ENCODE measurements around the gene KCNH1. TPM values are rescaled to one million over a fixed set of nuclear protein-coding genes. Genes with fewer than 3 reads are reported as not detected.

The KCNH1 gene
- total and polyA plus RNA-seq, 3 experiments from 2014 or later = not detected

- H3K9me3 ChIP-seq (ENCODE audit: low read length) = no peaks in the 10 kb centered on the region
- no peak overlapping the region for H3K4me3 ChIP-seq (ENCODE audit: low read length)
- peaks cover 6 to 28% of the 10 kb centered on the region in 2 donors for H3K27me3 Mint-ChIP-seq
- ChIA-PET CTCF (no interaction called here), POLR2A (no interaction called here)
- no peaks in the 10 kb centered on the region for H3K4me1 Mint-ChIP-seq
- H3K36me3 Mint-ChIP-seq = no peaks in the 10 kb centered on the region
- H3K27ac Mint-ChIP-seq = no peak overlapping the region
- no peaks in the 10 kb centered on the region for H3K36me3 ChIP-seq (ENCODE audit: insufficient read depth, low read length)
- H3K9me3 Mint-ChIP-seq = no peaks in the 10 kb centered on the region
- H3K4me3 Mint-ChIP-seq = no peak overlapping the region
- H3K27me3 ChIP-seq (ENCODE audit: insufficient read depth, low read length, poor library complexity, severe bottlenecking) = no peaks in the 10 kb centered on the region
- no peak overlapping the region for H3K27ac ChIP-seq (ENCODE audit: low read depth, low read length)
- no peak for DNase-seq
- H3K4me1 ChIP-seq (ENCODE audit: insufficient read depth, low read length) = no peaks in the 10 kb centered on the region
Observed at GRCh38 chr1:210773450-210773849, 360.5 kb downstream of the KCNH1 start.

GRCh38 chr1:210771131-210771530 is 362.8 kb downstream of the KCNH1 start:
- no peak overlapping the region for H3K27ac ChIP-seq (ENCODE audit: low read depth, low read length)
- no peaks in the 10 kb centered on the region for H3K36me3 ChIP-seq (ENCODE audit: insufficient read depth, low read length)
- H3K27me3 Mint-ChIP-seq = peaks cover 0 to 17% of the 10 kb centered on the region in 2 donors
- CTCF ChIA-PET = no interaction called here
- H3K36me3 Mint-ChIP-seq = no peaks in the 10 kb centered on the region
- no peak for DNase-seq
- no peaks in the 10 kb centered on the region for H3K27me3 ChIP-seq (ENCODE audit: insufficient read depth, low read length, poor library complexity, severe bottlenecking)
- no peaks in the 10 kb centered on the region for H3K4me1 Mint-ChIP-seq
- H3K9me3 Mint-ChIP-seq = no peaks in the 10 kb centered on the region
- H3K9me3 ChIP-seq (ENCODE audit: low read length) = no peaks in the 10 kb centered on the region
- H3K4me1 ChIP-seq (ENCODE audit: insufficient read depth, low read length) = no peaks in the 10 kb centered on the region
- POLR2A ChIA-PET = no interaction called here
- no peak overlapping the region for H3K4me3 ChIP-seq (ENCODE audit: low read length)
- no peak overlapping the region for H3K27ac Mint-ChIP-seq
- H3K4me3 Mint-ChIP-seq = no peak overlapping the region

GRCh38 chr1:210770396-210770984 is 363.5 kb downstream of the KCNH1 start:
- Mint-ChIP-seq H3K9me3 (no peaks in the 10 kb centered on the region), H3K36me3 (no peaks in the 10 kb centered on the region), H3K27me3 (peaks cover 0 to 12% of the 10 kb centered on the region in 2 donors), H3K27ac (peak overlapping the region in 1 of 8 donors; percentile 9), H3K4me1 (no peaks in the 10 kb centered on the region), H3K4me3 (no peak overlapping the region)
- POLR2A ChIA-PET = no interaction called here
- no peaks in the 10 kb centered on the region for H3K4me1 ChIP-seq (ENCODE audit: insufficient read depth, low read length)
- no peak overlapping the region for H3K27ac ChIP-seq (ENCODE audit: low read depth, low read length)
- no peaks in the 10 kb centered on the region for H3K9me3 ChIP-seq (ENCODE audit: low read length)
- H3K36me3 ChIP-seq (ENCODE audit: insufficient read depth, low read length) = no peaks in the 10 kb centered on the region
- no peak overlapping the region for H3K4me3 ChIP-seq (ENCODE audit: low read length)
- no peak for DNase-seq
- CTCF ChIA-PET = interaction anchor here (0.6 kb wide), 1 partner anchor 317 kb away, joined by 3 read pairs; no protein-coding TSS in a partner anchor
- H3K27me3 ChIP-seq (ENCODE audit: insufficient read depth, low read length, poor library complexity, severe bottlenecking) = no peaks in the 10 kb centered on the region

- CTCF ChIA-PET = no interaction called here
- POLR2A ChIA-PET = no interaction called here
- no peaks in the 10 kb centered on the region for H3K4me1 ChIP-seq (ENCODE audit: insufficient read depth, low read length)
- H3K4me3 ChIP-seq (ENCODE audit: low read length) = no peak overlapping the region
- Mint-ChIP-seq H3K4me1 (no peaks in the 10 kb centered on the region), H3K36me3 (no peaks in the 10 kb centered on the region), H3K4me3 (no peak overlapping the region), H3K9me3 (no peaks in the 10 kb centered on the region), H3K27ac (no peak overlapping the region), H3K27me3 (peaks cover 0 to 4% of the 10 kb centered on the region in 2 donors)
- no peaks in the 10 kb centered on the region for H3K36me3 ChIP-seq (ENCODE audit: insufficient read depth, low read length)
- DNase-seq = no peak
- H3K27ac ChIP-seq (ENCODE audit: low read depth, low read length) = no peak overlapping the region
- no peaks in the 10 kb centered on the region for H3K27me3 ChIP-seq (ENCODE audit: insufficient read depth, low read length, poor library complexity, severe bottlenecking)
- no peaks in the 10 kb centered on the region for H3K9me3 ChIP-seq (ENCODE audit: low read length)
Observed at GRCh38 chr1:210769473-210769872, 364.5 kb downstream of the KCNH1 start.

GRCh38 chr1:210764536-210764935 is 369.4 kb downstream of the KCNH1 start:
- Mint-ChIP-seq H3K4me1 (no peaks in the 10 kb centered on the region), H3K27me3 (peaks cover 0 to under 1% of the 10 kb centered on the region in 2 donors), H3K4me3 (no peak overlapping the region), H3K27ac (no peak overlapping the region), H3K9me3 (peaks cover 0 to 21% (median 7%) of the 10 kb centered on the region in 5 donors), H3K36me3 (no peaks in the 10 kb centered on the region)
- no peak overlapping the region for H3K27ac ChIP-seq (ENCODE audit: low read depth, low read length)
- H3K4me3 ChIP-seq (ENCODE audit: low read length) = no peak overlapping the region
- ChIA-PET CTCF (no interaction called here), POLR2A (no interaction called here)
- no peaks in the 10 kb centered on the region for H3K36me3 ChIP-seq (ENCODE audit: insufficient read depth, low read length)
- DNase-seq = no peak
- no peaks in the 10 kb centered on the region for H3K27me3 ChIP-seq (ENCODE audit: insufficient read depth, low read length, poor library complexity, severe bottlenecking)
- H3K4me1 ChIP-seq (ENCODE audit: insufficient read depth, low read length) = no peaks in the 10 kb centered on the region
- no peaks in the 10 kb centered on the region for H3K9me3 ChIP-seq (ENCODE audit: low read length)

- Histone ChIP-seq H3K36me3 (ENCODE audit: insufficient read depth, low read length) (no peaks in the 10 kb centered on the region), H3K9me3 (ENCODE audit: low read length) (no peaks in the 10 kb centered on the region), H3K27ac (ENCODE audit: low read depth, low read length) (no peak overlapping the region), H3K27me3 (ENCODE audit: insufficient read depth, low read length, poor library complexity, severe bottlenecking) (no peaks in the 10 kb centered on the region), H3K4me3 (ENCODE audit: low read length) (no peak overlapping the region), H3K4me1 (ENCODE audit: insufficient read depth, low read length) (no peaks in the 10 kb centered on the region)
- CTCF ChIA-PET = no interaction called here
- H3K27ac Mint-ChIP-seq = no peak overlapping the region
- no peak for DNase-seq
- H3K4me3 Mint-ChIP-seq = no peak overlapping the region
- peaks cover 2 to 23% (median 10%) of the 10 kb centered on the region in 5 donors for H3K9me3 Mint-ChIP-seq
- POLR2A ChIA-PET = no interaction called here
- H3K36me3 Mint-ChIP-seq = no peaks in the 10 kb centered on the region
- H3K27me3 Mint-ChIP-seq = peaks cover 13 to 25% of the 10 kb centered on the region in 2 donors
- no peaks in the 10 kb centered on the region for H3K4me1 Mint-ChIP-seq
Observed at GRCh38 chr1:210758761-210759160, 375.2 kb downstream of the KCNH1 start.

GRCh38 chr1:210758261-210758660 is 375.7 kb downstream of the KCNH1 start:
- Mint-ChIP-seq H3K27ac (no peak overlapping the region), H3K36me3 (no peaks in the 10 kb centered on the region), H3K27me3 (peaks cover 15 to 25% of the 10 kb centered on the region in 2 donors), H3K9me3 (peaks cover 2 to 23% (median 8%) of the 10 kb centered on the region in 5 donors), H3K4me3 (no peak overlapping the region), H3K4me1 (no peaks in the 10 kb centered on the region)
- ChIA-PET CTCF (no interaction called here), POLR2A (no interaction called here)
- Histone ChIP-seq H3K4me3 (ENCODE audit: low read length) (no peak overlapping the region), H3K4me1 (ENCODE audit: insufficient read depth, low read length) (no peaks in the 10 kb centered on the region), H3K9me3 (ENCODE audit: low read length) (no peaks in the 10 kb centered on the region), H3K36me3 (ENCODE audit: insufficient read depth, low read length) (no peaks in the 10 kb centered on the region), H3K27ac (ENCODE audit: low read depth, low read length) (no peak overlapping the region), H3K27me3 (ENCODE audit: insufficient read depth, low read length, poor library complexity, severe bottlenecking) (no peaks in the 10 kb centered on the region)
- no peak for DNase-seq

- Histone ChIP-seq H3K9me3 (ENCODE audit: low read length) (no peaks in the 10 kb centered on the region), H3K4me1 (ENCODE audit: insufficient read depth, low read length) (no peaks in the 10 kb centered on the region), H3K27me3 (ENCODE audit: insufficient read depth, low read length, poor library complexity, severe bottlenecking) (no peaks in the 10 kb centered on the region), H3K36me3 (ENCODE audit: insufficient read depth, low read length) (no peaks in the 10 kb centered on the region), H3K27ac (ENCODE audit: low read depth, low read length) (no peak overlapping the region), H3K4me3 (ENCODE audit: low read length) (no peak overlapping the region)
- H3K4me3 Mint-ChIP-seq = no peak overlapping the region
- ChIA-PET CTCF (no interaction called here), POLR2A (no interaction called here)
- H3K36me3 Mint-ChIP-seq = no peaks in the 10 kb centered on the region
- peaks cover 2 to 22% (median 7%) of the 10 kb centered on the region in 5 donors for H3K9me3 Mint-ChIP-seq
- DNase-seq = no peak
- no peak overlapping the region for H3K27ac Mint-ChIP-seq
- H3K4me1 Mint-ChIP-seq = no peaks in the 10 kb centered on the region
- peaks cover 15 to 25% of the 10 kb centered on the region in 2 donors for H3K27me3 Mint-ChIP-seq
Observed at GRCh38 chr1:210757677-210758076, 376.3 kb downstream of the KCNH1 start.

All from CD8-positive, alpha-beta memory T cell (primary cell).